GM18499 (cell line): ENCODE data around the gene RPP40.

ENCODE experiments used
- ATAC-seq: cut with Tn5 transposase; IDR thresholded peaks from one replicate; pipeline ENCODE4 v1.9.1; 2021; ENCODE audit warnings: moderate number of reproducible peaks; ENCODE audit not compliant: insufficient read depth, unreplicated experiment

RPP40 gene

GRCh38 chr6:4971851-4972250, 32.0 kb downstream of the RPP40 start:
- ATAC-seq, result no peak

GRCh38 chr6:4970739-4971395, 33.0 kb downstream of the RPP40 start:
- no peak for ATAC-seq

GRCh38 chr6:4969609-4970285, 34.1 kb downstream of the RPP40 start:
- no peak for ATAC-seq

GRCh38 chr6:4967301-4968030, 36.4 kb downstream of the RPP40 start:
- no peak for ATAC-seq

GRCh38 chr6:4965562-4966389, 38.1 kb downstream of the RPP40 start:
- ATAC-seq, result no peak

- ATAC-seq, result no peak
Measured at GRCh38 chr6:4964675-4965561, 38.9 kb downstream of the RPP40 start.

- no peak for ATAC-seq
Measured at GRCh38 chr6:4962905-4963304, 40.9 kb downstream of the RPP40 start.

GRCh38 chr6:4961322-4962168, 42.3 kb downstream of the RPP40 start:
- no peak for ATAC-seq

GRCh38 chr6:4958624-4959023, 45.2 kb downstream of the RPP40 start:
- no peak for ATAC-seq

GRCh38 chr6:4957521-4958231, 46.2 kb downstream of the RPP40 start:
- no peak for ATAC-seq

- no peak for ATAC-seq
Measured at GRCh38 chr6:4956625-4957024, 47.2 kb downstream of the RPP40 start.

- no peak for ATAC-seq
Measured at GRCh38 chr6:4953440-4953839, 50.4 kb downstream of the RPP40 start.

- ATAC-seq, result no peak
Measured at GRCh38 chr6:4950836-4951533, 52.9 kb downstream of the RPP40 start.

- no peak for ATAC-seq
Measured at GRCh38 chr6:4950076-4950475, 53.8 kb downstream of the RPP40 start.

GRCh38 chr6:4948781-4949450, 54.9 kb downstream of the RPP40 start:
- no peak for ATAC-seq

GRCh38 chr6:4947716-4948115, 56.1 kb downstream of the RPP40 start:
- ATAC-seq, result no peak

GRCh38 chr6:4946521-4946920, 57.3 kb downstream of the RPP40 start:
- ATAC-seq, result no peak
